Fibroblast of lung (primary cell): ENCODE data around the gene TFF2.

Experiments used
- CTCF ChIP-seq, 2 donors: IDR thresholded peaks in 1 of 2; conservative IDR thresholded peaks in 1 of 2; 1 replicate in 1 of 2; 2 replicates in 1 of 2; pipeline ENCODE4 v1.5.1; 2011 to 2012; ENCODE audit warnings: low read length in 2 of 2, control low read depth in 1 of 2, inconsistent platforms in 1 of 2, low read depth in 1 of 2, mild to moderate bottlenecking in 1 of 2
- EZH2 ChIP-seq: IDR thresholded peaks from 2 replicates; pipeline ENCODE4 v1.5.1; 2012; ENCODE audit warnings: low read length, control low read depth, mild to moderate bottlenecking; ENCODE audit errors: missing control alignments

GRCh38 chr21:42332557-42333317 is 18.1 kb downstream of the TFF2 start:
- TF ChIP-seq EZH2 (no peak), CTCF (conservative IDR thresholded peaks at IDR 0.05 in 1 of 2, IDR thresholded peaks at IDR 0.05 in 1 of 2; ENCODE audit: low read depth in 1 of 2, low read length in 2 of 2) (no peak)
